KBM-7 (cell line): ENCODE results near the gene PCNT.

Experiments used
- DNase-seq: peaks from one replicate; pipeline ENCODE4 v3.0.0-alpha.2; 2015
- in situ Hi-C: fragments of 300-500 bp; cut with MboI; formaldehyde crosslinking; loops from 2 replicates; pipeline ENCODE4 v1.14.3; 2020; ENCODE audit warnings: low sequenced_read_pairs, low pct_unique_long_range_greater_than_20kb, mixed read lengths

Gene PCNT

GRCh38 chr21:46483300-46484295 lies 159.6 kb downstream of the PCNT start:
- in situ Hi-C loops = no loop called here

DNA sequence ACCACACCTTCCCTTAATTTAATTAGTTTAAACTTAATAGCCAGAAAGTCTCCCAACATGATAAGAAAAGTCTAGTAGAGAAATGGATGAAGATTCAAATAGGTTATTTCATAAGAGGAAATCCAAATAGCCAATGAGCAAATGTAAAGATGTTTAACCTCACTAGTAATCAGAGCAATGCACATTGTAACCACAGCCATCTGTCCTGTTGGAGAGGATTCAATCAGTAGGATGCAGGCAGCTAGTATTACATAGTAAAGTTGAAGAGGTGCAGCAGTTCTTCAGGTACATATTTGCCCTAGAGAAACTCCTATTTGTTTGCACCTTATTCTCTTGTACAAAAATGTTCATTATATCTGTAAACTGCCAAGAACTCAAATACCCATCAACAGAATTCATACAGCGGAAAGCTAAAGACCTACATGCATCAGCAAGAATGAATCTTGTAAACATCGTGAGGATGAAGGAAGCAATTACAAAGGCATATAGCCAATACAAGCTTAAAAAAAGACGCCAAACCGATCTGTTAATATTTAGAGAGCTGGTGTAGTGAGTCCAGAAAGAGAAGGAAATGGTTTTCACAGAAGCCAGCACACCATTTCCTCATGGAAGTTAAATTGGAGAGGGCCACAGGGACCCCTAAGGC lies 162.6 kb downstream of the PCNT start:
- in situ Hi-C loops = no loop called here
- no peak for DNase-seq

More at GRCh38 chr21:46483300-46484295, 159.6 kb downstream of the PCNT start:
- DNase-seq = no peak

- DNase-seq = no peak
- in situ Hi-C loops = no loop called here
Observed at GRCh38 chr21:46489162-46489663, 165.3 kb downstream of the PCNT start.

- in situ Hi-C loops = no loop called here
Observed at GRCh38 chr21:46489800-46490199, 165.8 kb downstream of the PCNT start.

DNA sequence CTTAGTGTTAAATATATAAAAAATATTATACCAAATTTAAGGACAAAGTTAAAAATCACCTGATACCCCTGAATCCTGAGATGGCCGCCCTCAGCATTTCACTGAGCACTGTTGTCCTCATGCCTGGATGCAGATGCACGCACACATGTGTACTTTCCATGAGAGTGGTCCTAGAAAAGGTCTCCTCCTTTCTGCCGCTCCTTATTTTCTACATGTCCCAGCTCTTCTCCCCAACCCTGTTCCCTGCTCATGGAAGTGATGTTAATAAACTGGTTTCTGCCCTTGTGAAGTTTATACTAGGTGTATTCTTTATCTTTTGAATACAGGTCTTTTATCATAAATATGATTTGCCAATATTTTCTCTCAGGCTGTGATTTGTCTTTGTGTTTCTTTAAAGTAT lies 167.6 kb downstream of the PCNT start:
- no peak for DNase-seq
- in situ Hi-C loops = no loop called here

More at GRCh38 chr21:46489800-46490199, 165.8 kb downstream of the PCNT start:
- DNase-seq = no peak

- in situ Hi-C loops = no loop called here
- no peak for DNase-seq
Observed at GRCh38 chr21:46492851-46493250, 168.9 kb downstream of the PCNT start.

GRCh38 chr21:46493828-46494227 lies 169.9 kb downstream of the PCNT start:
- in situ Hi-C loops = no loop called here
- no peak for DNase-seq
